ENCODE measurements around the gene PET100.
A peak's percentile ranks its signal among the peaks of the same experiment; 100 is the strongest.
"Not testable (repeated sequence)": the region's sequence is repeated elsewhere in the genome, so short reads cannot be mapped to it uniquely, and the experiment has no call there.

The PET100 gene

GRCh38 chr19:7635670-7636069 lies 6.1 kb downstream of the PET100 start:
- no peak for ATAC-seq

GRCh38 chr19:7636317-7636690 lies 6.7 kb downstream of the PET100 start:
- no peak for ATAC-seq

DNA sequence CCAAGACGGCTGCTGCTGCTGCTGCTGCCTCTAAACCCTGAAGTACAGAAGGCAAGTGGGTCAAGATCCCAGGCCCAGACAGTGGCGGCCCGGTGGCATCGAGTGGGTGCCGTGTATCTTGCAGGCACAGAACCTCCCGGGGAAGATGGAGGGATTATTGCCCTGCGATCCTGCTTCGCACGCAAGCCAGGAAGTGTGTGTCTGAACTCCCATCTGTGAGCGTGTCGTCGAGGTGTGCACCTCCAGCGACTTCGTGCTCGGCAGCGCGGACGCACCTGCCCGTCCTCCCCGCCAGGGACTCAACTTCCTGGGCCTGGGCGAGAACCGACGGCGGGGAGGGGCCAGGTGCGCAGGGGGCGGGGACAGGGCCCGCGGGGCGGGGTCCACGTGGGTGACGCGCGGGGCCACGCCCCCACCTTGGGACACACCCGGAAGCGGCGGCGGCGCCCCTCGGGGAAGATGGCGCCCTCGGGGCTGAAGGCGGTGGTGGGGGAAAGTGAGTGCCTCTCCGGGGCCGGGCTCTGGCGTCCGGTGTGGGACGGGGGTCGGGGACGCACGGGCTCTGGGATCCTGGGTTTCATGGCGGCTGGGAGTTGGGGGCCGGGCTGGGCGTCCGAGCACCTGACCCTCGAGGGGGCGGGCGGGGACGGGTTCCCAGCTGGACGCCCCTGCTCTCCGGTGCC lies 7.2 kb downstream of the PET100 start, which contains the start of gene STXBP2:
Gene STXBP2, plus strand, starts transcription at position 420 of the 683 bp plus-strand sequence. Its CDS starts 40 bp downstream, at position 460.
- ATAC-seq: peak; percentile 94 to 95

- peak; percentile 15 to 18 for ATAC-seq
Measured at GRCh38 chr19:7637374-7638256, 8.0 kb downstream of the PET100 start.

DNA sequence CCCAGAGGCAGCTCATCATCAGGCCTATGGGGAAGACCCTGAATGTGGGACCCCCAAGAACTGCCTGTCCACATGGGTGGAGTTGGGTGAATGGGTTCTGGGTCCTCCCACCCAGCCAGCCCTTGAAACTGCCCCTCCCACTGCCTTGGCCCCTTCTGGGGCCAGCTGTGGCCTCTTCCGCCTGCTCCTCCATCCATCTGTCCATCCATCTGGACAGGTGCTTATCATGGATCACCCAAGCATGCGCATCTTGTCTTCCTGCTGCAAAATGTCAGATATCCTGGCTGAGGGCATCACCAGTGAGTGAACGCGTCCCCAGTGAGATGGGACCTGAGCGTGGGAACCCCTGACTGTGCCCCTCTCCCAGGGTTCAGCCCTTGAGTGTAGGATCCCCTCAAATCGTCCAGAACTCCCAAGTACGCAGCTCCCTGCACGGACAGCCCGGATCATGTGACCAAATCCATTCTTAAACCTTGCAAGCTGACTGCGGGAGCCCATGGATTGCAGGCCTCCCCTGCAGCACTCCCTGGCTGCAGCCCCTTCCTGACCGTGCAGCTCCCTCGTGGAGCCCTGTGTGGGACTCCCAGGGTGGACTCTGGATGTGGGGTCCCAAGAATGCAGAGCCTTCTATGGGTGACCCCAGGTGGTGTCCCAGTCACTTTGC lies 9.3 kb downstream of the PET100 start:
- no peak for ATAC-seq

GRCh38 chr19:7639863-7640348 lies 10.3 kb downstream of the PET100 start:
- ATAC-seq: no peak

DNA sequence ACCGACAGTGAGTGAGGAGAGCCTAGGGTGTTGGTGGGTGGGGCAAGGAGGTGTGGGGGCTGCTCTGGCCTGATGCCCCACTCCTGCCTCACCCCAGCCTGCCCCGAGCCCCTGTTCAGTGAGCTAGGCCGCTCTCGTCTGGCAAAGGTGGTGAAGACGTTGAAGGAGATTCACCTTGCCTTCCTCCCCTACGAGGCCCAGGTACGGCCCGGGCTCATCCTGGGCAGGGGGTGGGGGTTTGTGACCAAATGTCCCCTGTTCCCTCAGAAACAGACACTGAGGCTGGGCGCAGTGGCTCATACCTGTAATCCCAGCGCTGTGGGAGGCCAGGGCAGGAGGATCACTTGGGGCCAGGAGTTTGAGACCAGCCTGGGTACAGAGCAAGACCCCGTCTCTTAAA lies 11.2 kb downstream of the PET100 start:
- no peak for ATAC-seq

DNA sequence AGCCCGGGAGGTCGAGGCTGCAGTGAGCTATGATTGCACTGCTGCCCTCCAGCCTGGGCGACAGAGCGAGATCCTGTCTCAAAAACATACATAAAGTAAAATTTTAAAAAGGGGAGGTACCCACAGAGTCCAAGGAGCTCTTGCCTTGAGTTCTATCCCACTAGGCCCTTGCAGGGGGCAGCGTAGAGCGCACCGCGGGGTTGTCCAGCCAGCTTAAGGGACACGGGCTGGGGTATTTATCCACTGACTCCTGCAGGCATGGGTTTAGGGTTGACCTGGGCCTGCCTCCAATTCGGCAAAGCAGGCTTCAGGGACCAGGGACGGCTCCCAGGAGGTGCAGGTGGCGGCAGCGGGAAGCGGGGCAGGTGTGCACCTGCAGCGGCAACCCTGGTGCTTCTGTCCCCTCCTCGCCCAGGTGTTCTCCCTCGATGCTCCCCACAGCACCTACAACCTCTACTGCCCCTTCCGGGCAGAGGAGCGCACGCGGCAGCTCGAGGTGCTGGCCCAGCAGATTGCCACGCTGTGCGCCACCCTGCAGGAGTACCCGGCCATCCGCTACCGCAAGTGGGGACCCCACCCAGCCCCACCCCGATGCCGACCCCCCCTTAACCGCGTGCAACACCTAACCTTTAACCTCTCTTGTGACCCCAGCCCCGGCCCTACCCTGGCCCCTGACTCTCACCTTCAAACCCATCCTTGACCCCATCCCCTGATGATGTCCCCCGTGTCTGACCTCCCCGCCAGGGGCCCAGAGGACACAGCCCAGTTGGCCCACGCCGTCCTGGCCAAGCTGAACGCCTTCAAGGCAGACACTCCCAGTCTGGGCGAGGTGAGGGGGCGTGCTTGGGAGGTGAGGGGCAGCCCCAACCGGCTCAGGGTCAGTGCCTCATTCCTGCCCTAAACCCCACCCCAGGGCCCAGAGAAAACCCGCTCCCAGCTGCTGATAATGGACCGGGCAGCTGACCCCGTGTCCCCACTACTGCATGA lies 12.0 kb downstream of the PET100 start:
- ATAC-seq: no peak

- no peak for ATAC-seq
Measured at GRCh38 chr19:7642295-7643030, 12.9 kb downstream of the PET100 start.

GRCh38 chr19:7643031-7643415 lies 13.4 kb downstream of the PET100 start:
- no peak for ATAC-seq

DNA sequence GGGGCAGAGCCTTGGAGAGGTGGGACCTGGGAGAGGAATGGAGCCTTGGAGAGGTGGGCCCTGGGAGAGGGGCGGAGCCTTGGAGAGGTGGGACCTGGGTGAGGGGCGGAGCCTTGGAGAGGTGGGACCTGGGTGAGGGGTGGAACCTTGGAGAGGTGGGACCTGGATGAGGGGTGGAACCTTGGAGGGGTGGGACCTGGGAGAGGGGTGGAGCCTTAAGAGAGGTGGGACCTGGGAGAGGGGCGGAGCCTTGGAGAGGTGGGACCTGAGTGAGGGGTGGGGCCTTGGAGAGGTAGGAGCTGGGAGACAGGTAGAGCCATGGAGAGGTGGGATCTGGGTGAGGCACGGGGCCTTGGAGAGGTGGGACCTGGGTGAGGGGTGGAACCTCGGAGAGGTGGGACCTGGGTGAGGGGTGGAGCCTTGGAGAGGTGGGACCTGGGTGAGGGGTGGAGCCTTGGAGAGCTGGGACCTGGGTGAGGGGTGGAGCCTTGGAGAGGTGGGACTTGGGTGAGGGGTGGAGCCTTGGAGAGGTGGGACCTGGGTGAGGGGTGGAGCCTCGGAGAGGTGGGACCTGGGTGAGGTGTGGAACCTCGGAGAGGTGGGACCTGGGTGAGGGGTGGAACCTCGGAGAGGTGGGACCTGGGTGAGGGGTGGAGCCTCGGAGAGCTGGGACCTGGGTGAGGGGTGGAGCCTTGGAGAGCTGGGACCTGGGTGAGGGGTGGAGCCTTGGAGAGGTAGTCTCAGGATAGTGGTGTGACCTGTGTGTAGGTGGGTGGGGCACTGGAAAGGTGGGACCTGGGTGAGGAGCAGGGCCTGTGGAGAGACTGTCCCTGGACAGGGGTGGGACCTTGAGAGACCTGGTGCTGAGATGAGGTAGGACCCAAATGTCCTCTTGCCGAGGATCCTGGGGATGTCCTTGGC lies 14.3 kb downstream of the PET100 start:
- not testable (repeated sequence) for ATAC-seq

DNA sequence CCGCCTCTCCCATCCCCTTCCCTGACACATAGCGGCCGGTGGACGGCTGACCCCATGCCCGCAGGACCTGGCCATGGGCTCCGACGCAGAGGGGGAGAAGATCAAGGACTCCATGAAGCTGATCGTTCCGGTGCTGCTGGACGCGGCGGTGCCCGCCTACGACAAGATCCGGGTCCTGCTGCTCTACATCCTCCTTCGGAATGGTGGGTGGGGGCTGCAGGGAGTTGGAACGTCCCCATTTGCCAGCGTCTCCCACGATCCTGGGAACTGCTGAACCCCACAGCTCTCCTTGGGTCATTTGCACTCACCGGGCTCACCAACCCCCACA lies 14.9 kb downstream of the PET100 start:
- ATAC-seq: no peak

DNA sequence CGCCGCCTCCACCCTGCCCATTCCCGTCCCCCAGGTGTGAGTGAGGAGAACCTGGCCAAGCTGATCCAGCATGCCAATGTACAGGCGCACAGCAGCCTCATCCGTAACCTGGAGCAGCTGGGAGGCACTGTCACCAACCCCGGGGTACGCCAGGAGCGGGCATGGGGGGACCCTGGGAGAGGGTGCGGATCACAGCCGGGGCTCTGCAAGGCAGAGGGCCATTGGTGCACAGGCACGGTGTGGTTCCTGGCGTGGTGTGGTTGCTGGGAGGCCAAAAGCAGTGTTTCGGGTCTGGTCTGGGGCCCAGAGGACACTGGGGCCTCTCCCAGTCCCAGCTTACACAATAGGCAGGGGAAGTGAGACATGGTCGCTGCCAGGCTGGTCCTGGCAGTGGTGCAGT lies 15.6 kb downstream of the PET100 start:
- no peak for ATAC-seq

- ATAC-seq: no peak
Measured at GRCh38 chr19:7645656-7646425, 16.2 kb downstream of the PET100 start.

DNA sequence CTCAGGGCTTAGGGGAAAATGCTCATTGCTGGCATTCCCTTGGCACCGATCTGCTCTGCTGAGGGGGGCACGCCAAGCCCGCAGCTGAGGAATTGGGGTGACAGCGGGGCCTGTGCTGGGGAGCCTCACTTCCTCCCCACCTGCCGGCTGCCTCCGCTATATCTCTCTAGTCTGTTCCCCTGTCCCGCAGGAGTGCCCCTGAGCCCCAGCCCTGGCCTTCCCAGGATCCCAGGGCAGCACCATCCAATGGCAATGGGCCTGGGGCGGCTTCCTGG lies 16.8 kb downstream of the PET100 start:
- no peak for ATAC-seq

DNA sequence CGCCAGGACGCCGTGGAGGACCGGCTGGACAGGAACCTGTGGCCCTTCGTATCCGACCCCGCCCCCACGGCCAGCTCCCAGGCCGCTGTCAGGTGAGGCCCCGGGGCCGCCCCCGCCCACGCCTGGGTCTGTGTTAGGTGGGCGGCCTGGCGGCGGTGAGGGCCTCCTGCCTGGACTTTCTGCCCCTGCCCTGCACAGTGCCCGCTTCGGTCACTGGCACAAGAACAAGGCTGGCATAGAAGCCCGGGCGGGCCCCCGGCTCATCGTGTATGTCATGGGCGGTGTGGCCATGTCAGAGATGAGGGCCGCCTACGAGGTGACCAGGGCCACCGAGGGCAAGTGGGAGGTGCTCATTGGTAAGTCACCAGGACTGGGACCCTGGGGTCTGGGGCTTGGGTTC lies 17.6 kb downstream of the PET100 start:
- ATAC-seq: no peak

- no peak for ATAC-seq
Measured at GRCh38 chr19:7648265-7649014, 18.8 kb downstream of the PET100 start.

DNA sequence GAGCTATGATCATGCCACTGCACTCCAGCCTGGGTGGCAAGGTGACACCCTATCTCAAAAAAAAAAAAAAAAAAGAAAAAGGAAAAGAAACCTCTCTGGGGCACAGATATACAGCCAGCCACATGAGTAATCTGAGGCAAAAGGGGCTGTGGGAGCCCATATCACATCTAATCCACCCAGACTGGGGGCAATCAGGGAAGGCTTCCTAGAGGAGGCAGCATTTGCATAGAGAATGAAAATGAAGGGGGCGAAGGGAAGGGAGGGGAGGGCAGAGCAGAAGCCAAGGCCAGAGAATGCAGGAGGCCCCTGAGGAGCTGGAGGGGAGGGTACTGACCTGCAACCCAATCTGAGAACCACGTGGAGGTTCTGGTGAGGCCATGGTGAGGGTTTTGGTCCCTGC lies 20.6 kb downstream of the PET100 start:
- ATAC-seq: no peak

DNA sequence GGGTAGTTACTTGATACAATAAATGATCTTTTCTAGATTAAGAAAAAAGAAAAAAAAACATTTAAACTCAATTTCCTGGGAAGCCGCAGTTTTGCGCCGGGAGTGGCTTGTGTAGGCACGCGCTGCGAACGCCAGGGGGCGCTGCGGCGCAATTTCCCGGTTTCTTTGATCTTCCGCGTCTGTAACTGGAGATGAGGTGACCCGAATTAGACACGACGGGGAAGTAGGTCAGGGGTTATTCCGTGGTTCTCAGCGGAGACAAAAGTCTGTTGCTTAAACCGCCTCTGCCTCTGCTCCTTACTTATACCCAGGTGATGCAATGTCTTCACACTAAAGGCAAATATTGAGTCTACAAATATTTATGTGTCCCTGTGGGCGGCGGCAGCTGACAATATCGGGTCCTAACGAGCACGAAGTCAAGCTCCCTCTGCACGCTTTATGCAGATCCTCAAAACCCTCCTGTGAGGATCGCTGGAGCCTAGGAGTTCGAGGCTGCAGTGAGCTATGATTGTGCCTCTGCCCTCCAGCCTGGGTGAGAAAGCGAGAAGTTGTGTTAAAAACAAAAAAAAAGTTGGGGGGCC lies 22.6 kb downstream of the PET100 start:
- peak; percentile 78 to 80 for ATAC-seq

All from activated CD4-positive, CD25-positive, alpha-beta regulatory T cell treated with anti-CD3 and anti-CD28 coated beads, Interleukin-2, amount 50 U/mL, for 24 hours (primary cell).